Cardiac muscle cell (in vitro differentiated cells and primary cell): ENCODE data around the gene SPG7. TPM values are rescaled to one million over a fixed set of nuclear protein-coding genes. Genes with fewer than 3 reads are reported as not detected.

Experiments
- DNase-seq, 2 donors: peaks; one replicate each; pipeline versions ENCODE4 v3.0.0 to v3.0.0-alpha.2; 2010 to 2017; ENCODE audit warnings: low read depth in 1 of 2, low spot score in 1 of 2
- H3K27ac ChIP-seq: fragments of 200-600 bp; sonication (generic); 2 replicates; pipeline ENCODE4 v1.5.1; 2016
- H3K27me3 ChIP-seq: fragments of 200-600 bp; sonication (generic); 2 replicates; pipeline ENCODE4 v1.6.0; 2016; ENCODE audit warnings: control low read depth
- H3K36me3 ChIP-seq: fragments of 200-600 bp; sonication (generic); 2 replicates; pipeline ENCODE4 v1.5.1; 2016; ENCODE audit warnings: control low read depth
- H3K4me1 ChIP-seq: fragments of 200-600 bp; sonication (generic); 2 replicates; pipeline ENCODE4 v1.8.1; 2017; ENCODE audit warnings: low read depth, mild to moderate bottlenecking, mixed run types
- H3K4me3 ChIP-seq: fragments of 200-600 bp; sonication (generic); 2 replicates; pipeline ENCODE4 v1.5.1; 2016; ENCODE audit warnings: mild to moderate bottlenecking
- H3K9me3 ChIP-seq: fragments of 200-600 bp; sonication (generic); 2 replicates; pipeline ENCODE4 v1.5.1; 2017; ENCODE audit warnings: low read depth, mild to moderate bottlenecking, control low read depth
- CTCF ChIP-seq: IDR thresholded peaks from 2 replicates; pipeline ENCODE4 v1.5.1; 2012; ENCODE audit warnings: low read depth, mild to moderate bottlenecking, low read length
- polyA plus RNA-seq: library from polyadenylated mRNA; unstranded; fragments of >200 nt; fragmentation: Nextera tagmentation; extraction: Ambion mirVana; gene quantifications from 2 replicates; pipeline ENCODE4 v1.2.1, GENCODE V29; 2016
- total RNA-seq: library from RNA; depleted of rRNA; stranded (reverse); fragments of >200 nt; gene quantifications from 2 replicates; pipeline ENCODE4 v1.2.3, GENCODE V29; 2016

The SPG7 gene
- total and polyA plus RNA-seq, 2 experiments from 2014 or later, result 110 to 248 TPM

- Histone ChIP-seq H3K9me3 (no peaks in the 10 kb centered on the region), H3K27me3 (peaks cover 38% of the 10 kb centered on the region), H3K4me3 (no peak overlapping the region), H3K36me3 (no peaks in the 10 kb centered on the region), H3K27ac (no peak overlapping the region), H3K4me1 (no peaks in the 10 kb centered on the region)
- no peak for DNase-seq
- no peak for TF ChIP-seq CTCF
These were observed 63.9 kb downstream of the SPG7 start for GRCh38 chr16:89572073-89572484.

- no peaks in the 10 kb centered on the region for H3K36me3 ChIP-seq
- H3K4me1 ChIP-seq, result no peaks in the 10 kb centered on the region
- H3K9me3 ChIP-seq, result no peaks in the 10 kb centered on the region
- H3K27ac ChIP-seq, result no peak overlapping the region
- H3K27me3 ChIP-seq, result peaks cover 43% of the 10 kb centered on the region
- no peak for DNase-seq
- TF ChIP-seq CTCF, result no peak
- no peak overlapping the region for H3K4me3 ChIP-seq
These were observed 64.4 kb downstream of the SPG7 start for GRCh38 chr16:89572485-89573205.

- no peak for DNase-seq
- H3K4me1 ChIP-seq, result no peaks in the 10 kb centered on the region
- no peak overlapping the region for H3K4me3 ChIP-seq
- no peaks in the 10 kb centered on the region for H3K9me3 ChIP-seq
- no peak overlapping the region for H3K27ac ChIP-seq
- peaks cover 49% of the 10 kb centered on the region for H3K27me3 ChIP-seq
- TF ChIP-seq CTCF, result no peak
- H3K36me3 ChIP-seq, result no peaks in the 10 kb centered on the region
These were observed 65.8 kb downstream of the SPG7 start for GRCh38 chr16:89573826-89574680.

- Histone ChIP-seq H3K9me3 (no peaks in the 10 kb centered on the region), H3K36me3 (no peaks in the 10 kb centered on the region), H3K27ac (no peak overlapping the region), H3K4me3 (peak overlapping the region; percentile 20), H3K27me3 (peaks cover 49% of the 10 kb centered on the region), H3K4me1 (no peaks in the 10 kb centered on the region)
- peak; percentile 80 for TF ChIP-seq CTCF
- peak; percentile 79 to 84 for DNase-seq
These were observed 66.6 kb downstream of the SPG7 start for GRCh38 chr16:89574681-89575246.

GRCh38 chr16:89575247-89576152 is 67.3 kb downstream of the SPG7 start, which contains the start of gene CPNE7:
CPNE7 (plus strand) TSS chr16:89575758; CDS start chr16:89575898, 140 bp downstream.
- DNase-seq, result peak in 1 of 2 donors; percentile 43
- H3K9me3 ChIP-seq, result no peaks in the 10 kb centered on the region
- H3K4me1 ChIP-seq, result no peaks in the 10 kb centered on the region
- H3K4me3 ChIP-seq, result peak within 1 kb of the TSS; percentile 20
- peaks cover 46% of the 10 kb centered on the region for H3K27me3 ChIP-seq
- TF ChIP-seq CTCF, result no peak
- H3K36me3 ChIP-seq, result no peaks in the 10 kb centered on the region
- H3K27ac ChIP-seq, result no peak within 1 kb of the TSS
